IPS-20b (cell line): ENCODE data around the gene FN1.
"Not testable (repeated sequence)": the region's sequence is repeated elsewhere in the genome, so short reads cannot be mapped to it uniquely, and the experiment has no call there.

Source experiments
- H3K27ac ChIP-seq: one replicate; pipeline ENCODE4 v1.5.1; 2013; ENCODE audit warnings: low read length
- H3K27me3 ChIP-seq: 2 replicates; pipeline ENCODE4 v1.6.1; 2013; ENCODE audit warnings: mild to moderate bottlenecking, low read length, inconsistent platforms; ENCODE audit not compliant: insufficient read depth
- H3K36me3 ChIP-seq: 2 replicates; pipeline ENCODE4 v1.6.1; 2013; ENCODE audit warnings: low read depth, mild to moderate bottlenecking, inconsistent platforms, low read length, moderate library complexity; ENCODE audit not compliant: insufficient read depth
- H3K4me1 ChIP-seq: 2 replicates; pipeline ENCODE4 v1.6.1; 2013; ENCODE audit warnings: mild to moderate bottlenecking, control low read depth, inconsistent platforms, low read length, moderate library complexity; ENCODE audit not compliant: insufficient read depth
- H3K4me3 ChIP-seq: 2 replicates; pipeline ENCODE4 v1.5.1; 2013; ENCODE audit warnings: mild to moderate bottlenecking, low read length, inconsistent platforms
- H3K9ac ChIP-seq: 2 replicates; pipeline ENCODE4 v1.6.1; 2013; ENCODE audit warnings: low read depth, mild to moderate bottlenecking, inconsistent platforms, low read length, moderate library complexity
- H3K9me3 ChIP-seq: 2 replicates; pipeline ENCODE4 v1.6.1; 2013; ENCODE audit warnings: mild to moderate bottlenecking, low read depth, low read length, inconsistent platforms; ENCODE audit not compliant: insufficient read depth

FN1 gene

DNA sequence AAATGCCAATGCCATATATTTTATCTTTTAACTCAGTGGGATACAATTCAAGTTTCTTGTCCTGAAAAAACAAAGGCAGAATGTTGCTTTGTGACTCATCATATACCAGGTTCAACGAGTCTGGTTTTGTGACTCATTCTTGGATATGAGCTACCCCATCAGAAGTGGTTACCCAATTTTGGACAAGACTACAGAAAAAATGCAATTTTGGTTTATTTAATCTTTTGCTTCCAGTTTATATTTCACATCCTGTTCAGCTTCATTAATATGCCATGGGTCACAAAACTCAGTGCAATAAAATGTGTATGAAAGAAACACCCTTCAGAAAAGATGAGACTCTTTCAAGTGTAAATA lies 25.0 kb downstream of the FN1 start:
- no peaks in the 10 kb centered on the region for H3K4me1 ChIP-seq
- no peaks in the 10 kb centered on the region for H3K27me3 ChIP-seq
- peaks cover 62% of the 10 kb centered on the region for H3K36me3 ChIP-seq
- H3K9me3 ChIP-seq = no peaks in the 10 kb centered on the region
- no peak overlapping the region for H3K4me3 ChIP-seq
- no peak overlapping the region for H3K27ac ChIP-seq
- no peak overlapping the region for H3K9ac ChIP-seq

DNA sequence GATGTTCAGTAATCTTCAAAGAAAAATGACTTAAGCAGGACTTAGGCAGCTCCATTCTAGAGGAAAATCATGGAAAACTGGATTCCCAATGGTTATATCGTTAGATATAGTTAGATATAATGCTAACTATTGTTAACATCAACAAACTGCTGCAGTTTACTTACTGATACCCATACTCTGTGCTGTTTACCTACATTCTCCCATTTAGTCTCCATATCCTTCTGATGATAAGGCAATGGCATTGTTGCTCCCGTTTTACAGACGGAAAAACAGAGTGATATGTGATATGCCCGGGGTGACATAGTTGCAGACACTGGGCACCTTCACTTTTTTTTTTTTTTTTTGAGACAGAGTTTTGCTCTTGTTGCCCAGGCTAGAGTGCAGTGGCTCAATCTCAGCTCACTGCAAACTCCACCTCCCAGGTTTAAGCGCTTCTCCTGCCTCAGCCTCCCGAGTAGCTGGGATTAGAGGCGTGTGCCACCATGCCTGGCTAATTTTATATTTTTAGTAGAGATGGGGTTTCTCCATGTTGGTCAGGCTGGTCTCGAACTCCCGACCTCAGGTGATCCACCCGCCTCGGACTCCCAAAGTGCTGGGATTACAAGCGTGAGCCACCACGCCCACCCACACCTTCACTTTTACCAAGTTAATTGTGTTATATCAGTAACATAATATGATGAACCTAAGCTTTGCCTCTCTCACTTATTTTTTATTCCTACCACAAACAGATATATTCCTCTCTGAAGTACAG lies 25.5 kb downstream of the FN1 start:
- not testable (repeated sequence) for H3K9ac ChIP-seq

DNA sequence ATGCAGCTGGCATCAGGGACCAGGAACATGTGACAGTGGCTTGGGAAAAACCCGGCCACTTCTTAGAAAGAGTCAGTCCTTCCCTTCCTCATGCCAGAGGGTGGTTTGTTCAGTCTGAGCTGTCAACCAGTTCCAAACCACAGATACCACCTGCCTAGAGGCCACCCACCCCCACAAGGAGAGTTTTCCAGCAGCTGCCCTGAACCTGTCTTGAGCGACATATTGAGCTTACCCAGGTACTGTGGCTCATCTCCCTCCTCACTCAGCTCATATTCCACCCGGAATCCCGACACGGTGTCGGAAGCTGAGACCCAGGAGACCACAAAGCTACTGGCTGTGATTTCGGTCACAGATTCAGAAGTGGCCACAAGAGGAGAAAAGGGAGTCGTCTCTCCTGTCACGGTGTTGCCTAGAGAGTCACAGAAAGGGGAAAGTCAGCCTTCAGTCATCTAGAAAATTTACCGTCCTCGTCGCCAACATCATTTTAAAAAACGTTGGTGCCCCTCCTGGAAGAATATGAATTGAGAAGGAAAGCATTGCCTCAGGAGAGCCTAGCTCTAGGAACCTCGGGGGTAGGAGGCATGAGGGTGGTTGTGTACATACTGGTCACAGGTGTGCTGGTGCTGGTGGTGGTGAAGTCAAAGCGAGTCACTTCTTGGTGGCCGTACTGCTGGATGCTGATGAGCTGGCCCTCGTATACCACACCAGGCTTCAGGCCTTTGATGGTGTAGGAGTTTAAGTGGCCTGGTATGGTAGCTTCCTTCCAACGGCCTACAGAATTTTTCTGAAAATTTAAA lies 26.3 kb downstream of the FN1 start:
- Histone ChIP-seq H3K9ac (no peak overlapping the region), H3K27me3 (no peaks in the 10 kb centered on the region), H3K4me3 (no peak overlapping the region), H3K27ac (no peak overlapping the region), H3K36me3 (peaks cover 72% of the 10 kb centered on the region), H3K9me3 (no peaks in the 10 kb centered on the region), H3K4me1 (no peaks in the 10 kb centered on the region)

More for the DNA sequence above, 25.5 kb downstream of the FN1 start:
- not testable (repeated sequence) for H3K9me3 ChIP-seq, H3K4me3 ChIP-seq, H3K27ac ChIP-seq, H3K27me3 ChIP-seq, H3K4me1 ChIP-seq
- H3K36me3 ChIP-seq = peaks cover 64% of the 10 kb centered on the region

DNA sequence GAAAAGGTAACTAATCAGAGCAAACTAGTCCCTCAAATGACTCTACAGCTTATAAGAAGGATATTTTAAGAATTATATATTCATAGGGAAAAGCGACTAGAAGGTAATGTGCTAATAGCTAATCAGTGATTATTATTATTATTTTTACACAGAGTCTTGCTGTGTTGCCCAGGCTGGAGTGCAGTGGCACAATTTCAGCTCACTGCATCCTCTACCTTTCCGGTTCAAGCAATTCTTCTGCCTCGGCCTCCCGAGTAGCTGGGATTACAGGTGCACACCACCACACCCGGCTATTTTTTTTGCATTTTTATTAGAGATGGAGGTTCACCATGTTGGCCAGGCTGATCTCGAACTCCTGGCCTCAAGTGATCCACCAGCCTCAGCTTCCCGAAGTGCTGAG lies 27.4 kb downstream of the FN1 start:
- not testable (repeated sequence) for H3K4me1 ChIP-seq, H3K9me3 ChIP-seq, H3K27me3 ChIP-seq, H3K27ac ChIP-seq, H3K4me3 ChIP-seq, H3K9ac ChIP-seq
- H3K36me3 ChIP-seq = peaks cover 75% of the 10 kb centered on the region

DNA sequence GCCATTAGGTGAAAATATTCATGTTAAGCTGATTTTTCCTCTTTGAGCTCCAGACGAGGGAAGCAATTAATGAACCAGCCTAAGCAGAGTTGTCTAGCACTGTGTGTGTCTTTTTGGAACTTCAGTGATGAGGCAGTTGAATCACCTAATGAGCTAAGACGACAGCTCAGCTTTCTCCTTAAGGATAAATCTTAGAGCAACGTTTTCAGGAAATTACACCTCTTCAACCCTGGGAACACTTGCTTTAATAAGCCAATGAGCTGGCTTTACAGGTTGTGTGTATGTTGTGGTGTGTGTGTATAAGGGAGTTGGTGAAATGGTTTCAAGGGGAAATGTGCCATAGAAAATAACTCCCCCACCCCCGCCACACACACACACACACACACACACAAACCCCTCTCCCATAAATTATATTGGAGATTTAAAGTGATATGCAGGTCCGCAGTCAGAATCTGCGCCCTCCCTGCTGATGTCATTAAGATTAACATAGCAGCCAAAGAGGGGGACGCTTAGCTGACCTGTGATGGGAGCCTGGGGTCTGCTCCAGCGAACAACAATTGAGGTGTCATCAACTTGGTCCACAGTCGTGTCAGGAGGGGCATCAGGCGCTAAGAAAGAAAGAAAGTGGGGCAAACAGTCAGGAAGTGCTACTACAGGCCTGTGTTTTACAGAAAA lies 28.1 kb downstream of the FN1 start:
- no peak overlapping the region for H3K9ac ChIP-seq
- peaks cover 72% of the 10 kb centered on the region for H3K36me3 ChIP-seq
- H3K27ac ChIP-seq = no peak overlapping the region

DNA sequence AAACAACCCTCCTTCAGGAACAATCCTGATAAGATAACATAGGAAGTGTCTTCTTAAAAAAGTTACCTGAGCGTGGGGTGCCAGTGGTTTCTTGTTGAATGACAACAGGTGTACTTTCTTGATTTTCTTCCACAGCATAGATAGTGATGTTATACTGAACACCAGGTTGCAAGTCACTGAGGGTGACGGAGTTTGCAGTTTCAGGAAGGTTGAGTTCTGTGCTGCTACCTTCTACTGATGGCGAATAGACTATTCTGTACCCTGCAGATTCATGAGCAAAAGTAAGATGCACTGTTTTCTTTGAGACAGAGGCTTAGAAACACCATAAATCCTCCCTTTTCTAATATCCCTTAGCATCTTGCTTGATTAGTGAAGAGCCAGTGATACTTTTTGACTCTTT lies 28.8 kb downstream of the FN1 start:
- H3K4me1 ChIP-seq = no peaks in the 10 kb centered on the region
- H3K9ac ChIP-seq = no peak overlapping the region
- no peak overlapping the region for H3K27ac ChIP-seq
- H3K27me3 ChIP-seq = no peaks in the 10 kb centered on the region
- no peak overlapping the region for H3K4me3 ChIP-seq
- no peaks in the 10 kb centered on the region for H3K9me3 ChIP-seq
- peaks cover 72% of the 10 kb centered on the region for H3K36me3 ChIP-seq

More for the DNA sequence above, 28.1 kb downstream of the FN1 start:
- no peak overlapping the region for H3K4me3 ChIP-seq
- H3K9me3 ChIP-seq = no peaks in the 10 kb centered on the region
- H3K4me1 ChIP-seq = no peaks in the 10 kb centered on the region
- H3K27me3 ChIP-seq = no peaks in the 10 kb centered on the region

DNA sequence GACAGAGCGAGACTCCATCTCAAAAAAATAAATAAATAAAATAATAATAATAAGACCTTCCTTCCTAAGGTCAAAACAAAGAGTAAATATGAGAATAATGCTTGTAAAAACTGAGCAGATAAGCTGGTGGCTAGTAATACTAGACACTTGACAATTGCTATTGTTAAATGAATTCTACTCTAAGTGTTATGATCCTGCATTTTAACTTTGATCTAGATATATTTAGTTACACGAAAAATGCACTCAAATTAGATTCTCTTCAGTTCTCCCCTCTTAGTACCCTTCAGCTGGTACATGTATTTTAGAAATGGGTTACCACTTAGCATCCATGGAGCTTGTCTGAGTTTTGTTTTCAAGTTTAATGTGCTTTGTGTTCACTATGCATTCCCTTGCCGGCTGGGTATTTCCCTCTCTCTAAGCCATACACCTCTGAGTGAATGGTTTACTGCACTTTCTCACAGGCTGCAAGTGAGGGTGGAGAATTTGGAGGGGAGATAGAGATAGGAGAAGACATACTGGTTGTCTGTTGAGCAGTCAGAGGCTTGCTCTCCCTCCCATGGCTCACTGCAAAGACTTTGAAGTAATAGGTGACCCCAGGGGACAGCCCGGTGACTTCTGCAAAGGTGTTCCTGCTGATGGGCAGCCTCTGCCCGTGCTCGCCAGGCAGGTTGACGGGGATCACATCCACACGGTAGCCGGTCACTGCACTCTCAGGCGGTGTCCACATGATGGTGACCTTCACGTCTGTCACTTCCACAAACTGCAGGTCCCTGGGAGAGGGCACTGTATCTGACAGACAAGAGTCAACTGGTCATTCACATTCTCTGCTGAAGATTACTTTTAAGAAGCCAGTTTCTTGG lies 29.9 kb downstream of the FN1 start:
- H3K4me1 ChIP-seq = no peaks in the 10 kb centered on the region
- H3K4me3 ChIP-seq = no peak overlapping the region
- peaks cover 71% of the 10 kb centered on the region for H3K36me3 ChIP-seq
- H3K27ac ChIP-seq = no peak overlapping the region
- no peak overlapping the region for H3K9ac ChIP-seq
- H3K9me3 ChIP-seq = no peaks in the 10 kb centered on the region
- H3K27me3 ChIP-seq = no peaks in the 10 kb centered on the region

DNA sequence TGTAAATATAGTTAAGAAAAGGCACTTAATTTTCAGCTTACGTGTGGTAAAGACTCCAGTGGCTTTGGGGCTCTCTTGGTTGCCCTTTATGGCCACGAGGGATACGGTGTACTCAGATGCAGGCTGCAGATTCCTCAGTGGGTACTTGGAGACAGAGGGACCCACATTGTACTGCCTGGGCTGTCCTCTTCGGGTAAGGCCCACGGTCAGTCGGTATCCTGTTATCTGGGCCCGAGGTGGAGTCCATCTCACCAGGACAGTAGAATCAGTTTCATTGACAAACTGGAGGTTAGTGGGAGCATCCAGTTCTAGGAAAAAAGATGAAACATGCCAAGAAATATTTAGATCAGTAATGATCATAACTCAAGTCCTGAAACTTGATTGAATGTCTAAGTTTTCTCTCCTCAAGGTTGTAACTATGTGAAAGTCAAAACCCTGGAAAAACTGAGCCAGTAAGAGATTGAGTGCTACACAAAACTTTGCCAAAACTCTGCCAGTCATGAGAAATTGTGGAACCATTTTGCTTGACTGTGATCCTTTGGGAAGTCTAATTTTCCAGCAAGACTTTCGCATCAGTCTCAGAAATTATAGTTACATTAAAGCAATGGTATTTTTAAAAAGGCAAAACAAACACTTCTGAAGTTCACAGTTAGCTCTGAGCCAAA lies 31.4 kb downstream of the FN1 start:
- Histone ChIP-seq H3K9me3 (no peaks in the 10 kb centered on the region), H3K27ac (no peak overlapping the region), H3K4me3 (no peak overlapping the region), H3K9ac (no peak overlapping the region), H3K27me3 (no peaks in the 10 kb centered on the region), H3K4me1 (no peaks in the 10 kb centered on the region), H3K36me3 (peaks cover 62% of the 10 kb centered on the region)

DNA sequence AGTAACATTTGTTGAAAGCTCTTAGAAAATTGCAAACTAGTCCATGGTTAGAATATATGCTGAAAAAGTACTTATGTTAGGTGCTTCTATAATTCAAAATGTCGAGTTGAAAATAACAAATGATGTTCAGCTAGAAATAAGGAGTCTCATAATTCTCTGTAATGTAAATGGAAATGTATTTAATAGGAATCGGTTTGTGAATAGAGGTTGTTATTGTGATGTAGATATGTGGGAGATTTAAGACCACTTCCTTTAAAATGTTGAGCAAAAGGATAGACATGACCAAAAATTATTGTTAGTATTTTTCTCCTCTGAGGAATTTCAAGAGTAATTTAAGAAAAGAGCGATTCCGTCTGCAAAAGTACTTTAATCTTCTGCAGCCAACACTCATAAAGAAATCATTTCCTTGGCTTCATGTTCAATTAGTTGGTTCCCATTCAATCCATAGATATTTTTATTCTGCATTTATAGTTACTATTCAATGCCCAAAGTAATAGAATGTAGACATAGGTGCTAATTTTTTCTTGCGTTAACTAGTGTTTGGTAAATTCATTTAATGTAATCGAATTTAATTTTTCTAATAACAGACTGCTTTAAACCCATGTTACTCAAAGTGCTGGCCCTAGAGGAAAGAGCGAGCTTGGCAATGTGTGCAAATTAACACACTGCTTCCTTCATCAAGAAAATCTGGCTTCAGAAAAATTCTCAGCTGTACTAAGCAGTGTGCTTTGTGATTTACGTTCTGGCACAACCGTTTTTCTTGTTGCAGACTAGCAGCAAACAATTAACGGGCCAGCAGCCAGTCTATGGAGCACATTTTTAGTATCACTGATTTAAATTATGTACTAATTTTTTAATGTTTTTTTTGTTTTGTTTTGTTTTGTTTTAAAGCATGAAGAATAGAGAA lies 32.2 kb downstream of the FN1 start:
- H3K9me3 ChIP-seq = no peaks in the 10 kb centered on the region
- no peaks in the 10 kb centered on the region for H3K27me3 ChIP-seq
- H3K36me3 ChIP-seq = peaks cover 54% of the 10 kb centered on the region
- H3K4me3 ChIP-seq = no peak overlapping the region
- no peak overlapping the region for H3K27ac ChIP-seq
- no peaks in the 10 kb centered on the region for H3K4me1 ChIP-seq
- H3K9ac ChIP-seq = no peak overlapping the region

DNA sequence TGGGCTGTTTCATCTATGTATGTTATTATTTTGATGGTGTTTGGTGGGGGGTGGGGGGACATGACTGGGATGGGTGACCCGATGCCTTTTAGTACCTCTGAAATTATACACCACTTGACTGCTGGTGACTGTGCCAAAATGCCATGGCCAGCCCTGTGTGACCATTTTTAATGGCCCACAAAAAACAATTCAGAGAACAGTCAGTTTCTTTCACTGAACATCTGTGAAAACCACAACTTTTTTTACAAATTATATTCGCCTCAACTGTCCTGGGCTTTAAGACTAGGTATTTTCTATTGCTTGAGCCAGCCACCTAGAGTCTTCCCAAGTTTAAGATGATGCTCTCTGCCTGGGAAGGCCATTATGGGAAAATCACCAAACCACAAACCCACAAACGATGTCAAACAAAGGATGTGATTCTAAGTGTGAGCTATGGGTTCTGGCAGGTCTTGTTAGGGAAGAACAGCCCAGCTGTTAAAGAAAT lies 33.9 kb downstream of the FN1 start:
- H3K27ac ChIP-seq = no peak overlapping the region
- H3K4me1 ChIP-seq = peaks cover 8% of the 10 kb centered on the region; the same call in 1 of the 2 replicates
- H3K27me3 ChIP-seq = no peaks in the 10 kb centered on the region

More for the DNA sequence above, 33.9 kb downstream of the FN1 start:
- H3K9me3 ChIP-seq = no peaks in the 10 kb centered on the region
- no peak overlapping the region for H3K4me3 ChIP-seq
- no peak overlapping the region for H3K9ac ChIP-seq
- peaks cover 49% of the 10 kb centered on the region for H3K36me3 ChIP-seq
